Endodermal cell (in vitro differentiated cells): ENCODE data around the gene MTCL1. TPM values are rescaled to one million over a fixed set of nuclear protein-coding genes. Genes with fewer than 3 reads are reported as not detected.

Experiments
- DNase-seq: peaks from one replicate; pipeline ENCODE4 v3.0.0-alpha.2; 2017
- H3K27ac ChIP-seq: 2 replicates; pipeline ENCODE4 v1.5.1; 2013; ENCODE audit warnings: mild to moderate bottlenecking, low read depth, low read length, moderate library complexity
- H3K27me3 ChIP-seq: 2 replicates; pipeline ENCODE4 v1.6.1; 2013; ENCODE audit warnings: mild to moderate bottlenecking, low read length, moderate library complexity; ENCODE audit not compliant: insufficient read depth, control insufficient read depth, poor library complexity, severe bottlenecking
- H3K36me3 ChIP-seq: 2 replicates; pipeline ENCODE4 v1.7.0; 2013; ENCODE audit warnings: mild to moderate bottlenecking, low read length, moderate library complexity; ENCODE audit not compliant: control insufficient read depth, insufficient read depth
- H3K4me1 ChIP-seq: one replicate; pipeline ENCODE4 v1.7.0; 2013; ENCODE audit warnings: low read length; ENCODE audit not compliant: control insufficient read depth, insufficient read depth
- H3K4me3 ChIP-seq: 2 replicates; pipeline ENCODE4 v1.5.1; 2013; ENCODE audit warnings: mild to moderate bottlenecking, low read length, moderate library complexity
- H3K9ac ChIP-seq: 2 replicates; pipeline ENCODE4 v1.6.1; 2013; ENCODE audit warnings: mild to moderate bottlenecking, low read length, moderate library complexity; ENCODE audit not compliant: poor library complexity, severe bottlenecking; ENCODE audit errors: extremely low read depth
- H3K9me3 ChIP-seq: 2 replicates; pipeline ENCODE4 v1.6.1; 2013; ENCODE audit warnings: mild to moderate bottlenecking, low read length, moderate library complexity; ENCODE audit not compliant: control insufficient read depth
- H3K27ac Mint-ChIP-seq: 2 replicates; pipeline ENCODE4 v1.8.0; 2020; ENCODE audit warnings: mixed read lengths
- H3K27me3 Mint-ChIP-seq: 2 replicates; pipeline ENCODE4 v1.8.0; 2021; ENCODE audit warnings: mild to moderate bottlenecking, mixed read lengths; ENCODE audit not compliant: insufficient read depth
- H3K36me3 Mint-ChIP-seq: 2 replicates; pipeline ENCODE4 v1.8.0; 2020; ENCODE audit warnings: low read depth, mixed read lengths
- H3K4me1 Mint-ChIP-seq: 2 replicates; pipeline ENCODE4 v1.8.0; 2020; ENCODE audit warnings: mixed read lengths
- H3K4me3 Mint-ChIP-seq: 2 replicates; pipeline ENCODE4 v1.8.0; 2020; ENCODE audit warnings: mild to moderate bottlenecking, moderate library complexity, mixed read lengths
- H3K9me3 Mint-ChIP-seq: 2 replicates; pipeline ENCODE4 v1.8.0; 2020; ENCODE audit warnings: mild to moderate bottlenecking, mixed read lengths
- WGBS, 2 experiments: methylation state at CpG; one replicate each; pipeline versions ENCODE4 v1.1.5 to v1.1.7; 2013; ENCODE audit warnings: missing lambda C conversion rate in 2 of 2, mixed read lengths in 1 of 2; ENCODE audit not compliant: insufficient coverage in 1 of 2, insufficient read length in 1 of 2; 5-methylcytosine and 5-hydroxymethylcytosine counted together
- total RNA-seq, 2 donors: library from RNA; stranded (reverse); fragmentation: NEBNext Ultra II Directional in 1 of 2; extraction: Animal tissue kit (Norgen Biotek cat#: 25700) in 1 of 2; gene quantifications; 2 replicates in 1 of 2; 3 replicates in 1 of 2; pipeline ENCODE4 v1.2.1, GENCODE V29; 2021
- TF ChIP-seq, protein P1 (sequence below): fragments of 200-600 bp; sonication (generic); conservative IDR thresholded peaks from 2 replicates; pipeline ENCODE4 v1.5.0; 2021; ENCODE audit warnings: antibody characterized with exemption, mild to moderate bottlenecking

The MTCL1 gene
- total RNA-seq, 2 donors from 2014 or later, result 15.0 to 26.0 TPM

DNA sequence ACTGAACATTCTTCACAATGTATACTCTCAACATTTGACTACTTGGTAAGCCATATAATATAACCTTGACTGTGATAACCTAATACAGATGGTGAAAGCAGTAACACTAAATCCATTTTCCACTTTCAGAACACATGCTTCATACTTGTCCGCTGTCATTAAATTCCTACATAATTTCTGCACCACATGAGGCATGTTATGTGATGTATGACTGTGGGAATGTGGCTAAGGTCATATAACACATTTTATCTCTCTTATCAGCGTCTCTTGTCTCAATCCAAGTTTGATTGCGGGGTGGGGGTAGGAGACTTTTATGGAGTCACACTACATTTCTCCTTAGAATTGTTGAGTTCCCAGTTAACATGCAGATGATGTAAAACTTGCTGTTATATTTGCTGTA lies 110.9 kb downstream of the MTCL1 start:
- no peak overlapping the region for H3K9ac ChIP-seq
- DNase-seq, result no peak
- H3K27me3 ChIP-seq, result no peaks in the 10 kb centered on the region
- peaks cover 22% of the 10 kb centered on the region for H3K4me1 Mint-ChIP-seq
- no peak overlapping the region for H3K4me3 Mint-ChIP-seq
- H3K27me3 Mint-ChIP-seq, result no peaks in the 10 kb centered on the region
- no peaks in the 10 kb centered on the region for H3K36me3 ChIP-seq
- peaks cover 10% of the 10 kb centered on the region for H3K36me3 Mint-ChIP-seq
- H3K9me3 ChIP-seq, result no peaks in the 10 kb centered on the region
- 93 to 100% methylated on average over 1 to 2 of the region's 3 CpGs for WGBS, 2 experiments
- peaks cover 9% of the 10 kb centered on the region for H3K4me1 ChIP-seq
- no peaks in the 10 kb centered on the region for H3K9me3 Mint-ChIP-seq
- no peak overlapping the region for H3K4me3 ChIP-seq
- TF ChIP-seq, protein P1, sequence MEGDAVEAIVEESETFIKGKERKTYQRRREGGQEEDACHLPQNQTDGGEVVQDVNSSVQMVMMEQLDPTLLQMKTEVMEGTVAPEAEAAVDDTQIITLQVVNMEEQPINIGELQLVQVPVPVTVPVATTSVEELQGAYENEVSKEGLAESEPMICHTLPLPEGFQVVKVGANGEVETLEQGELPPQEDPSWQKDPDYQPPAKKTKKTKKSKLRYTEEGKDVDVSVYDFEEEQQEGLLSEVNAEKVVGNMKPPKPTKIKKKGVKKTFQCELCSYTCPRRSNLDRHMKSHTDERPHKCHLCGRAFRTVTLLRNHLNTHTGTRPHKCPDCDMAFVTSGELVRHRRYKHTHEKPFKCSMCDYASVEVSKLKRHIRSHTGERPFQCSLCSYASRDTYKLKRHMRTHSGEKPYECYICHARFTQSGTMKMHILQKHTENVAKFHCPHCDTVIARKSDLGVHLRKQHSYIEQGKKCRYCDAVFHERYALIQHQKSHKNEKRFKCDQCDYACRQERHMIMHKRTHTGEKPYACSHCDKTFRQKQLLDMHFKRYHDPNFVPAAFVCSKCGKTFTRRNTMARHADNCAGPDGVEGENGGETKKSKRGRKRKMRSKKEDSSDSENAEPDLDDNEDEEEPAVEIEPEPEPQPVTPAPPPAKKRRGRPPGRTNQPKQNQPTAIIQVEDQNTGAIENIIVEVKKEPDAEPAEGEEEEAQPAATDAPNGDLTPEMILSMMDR, result no peak
- no peak overlapping the region for H3K27ac ChIP-seq
- no peak overlapping the region for H3K27ac Mint-ChIP-seq

DNA sequence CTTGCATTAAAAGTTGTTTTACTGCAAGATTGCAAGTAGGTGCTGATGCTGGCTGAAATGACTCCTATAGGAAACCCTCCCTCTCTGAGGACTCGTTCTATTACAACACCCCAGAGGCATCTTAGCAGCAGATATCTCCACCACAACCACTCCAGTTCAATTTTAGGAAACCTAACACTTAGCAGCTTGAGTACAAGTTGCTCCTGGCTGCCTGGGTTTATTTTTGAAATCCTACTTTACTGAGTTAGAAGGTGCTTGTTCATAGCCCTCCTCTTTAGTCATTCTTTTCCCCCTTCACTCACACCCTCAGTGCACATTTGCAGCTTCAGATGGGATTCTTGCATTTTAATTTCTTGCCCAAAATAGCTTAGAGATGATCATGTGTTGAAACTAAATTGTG lies 111.5 kb downstream of the MTCL1 start:
- TF ChIP-seq, protein P1, result no peak
- no peaks in the 10 kb centered on the region for H3K27me3 ChIP-seq
- H3K9me3 ChIP-seq, result no peaks in the 10 kb centered on the region
- no peak overlapping the region for H3K4me3 ChIP-seq
- Mint-ChIP-seq H3K27ac (no peak overlapping the region), H3K36me3 (peaks cover 10% of the 10 kb centered on the region), H3K9me3 (no peaks in the 10 kb centered on the region), H3K4me1 (peaks cover 22% of the 10 kb centered on the region), H3K4me3 (no peak overlapping the region), H3K27me3 (no peaks in the 10 kb centered on the region)
- no peak overlapping the region for H3K9ac ChIP-seq
- H3K27ac ChIP-seq, result no peak overlapping the region
- H3K4me1 ChIP-seq, result peaks cover 9% of the 10 kb centered on the region
- WGBS, 2 experiments, result 82% methylated on average over 1 of the region's 1 CpG; no CpG with 5 or more reads in 1 of the 2 experiments
- DNase-seq, result no peak
- no peaks in the 10 kb centered on the region for H3K36me3 ChIP-seq

DNA sequence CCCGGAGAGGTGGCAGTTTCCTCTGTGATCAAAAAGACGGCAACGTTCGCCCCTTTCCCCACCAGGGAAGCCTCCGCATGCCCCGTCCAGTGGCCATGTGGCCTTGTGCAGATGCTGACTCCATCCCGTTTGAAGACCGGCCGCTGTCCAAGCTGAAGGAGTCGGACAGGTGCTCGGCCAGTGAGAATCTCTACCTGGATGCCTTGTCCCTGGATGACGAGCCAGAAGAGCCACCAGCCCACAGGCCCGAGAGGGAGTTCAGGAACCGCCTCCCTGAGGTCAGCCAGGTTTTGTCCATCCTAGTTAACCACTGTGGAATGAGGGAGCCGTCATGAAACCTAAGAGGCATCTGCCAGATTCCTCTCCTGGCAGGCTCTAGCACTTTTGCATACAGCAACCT lies 113.6 kb downstream of the MTCL1 start:
- no peak overlapping the region for H3K27ac ChIP-seq
- H3K9ac ChIP-seq, result no peak overlapping the region
- no peaks in the 10 kb centered on the region for H3K36me3 ChIP-seq
- WGBS, 2 experiments, result 94% methylated on average over 11 to 15 of the region's 15 CpGs
- H3K27me3 ChIP-seq, result no peaks in the 10 kb centered on the region
- H3K4me3 ChIP-seq, result no peak overlapping the region
- Mint-ChIP-seq H3K4me1 (peaks cover 9% of the 10 kb centered on the region), H3K4me3 (no peak overlapping the region), H3K27me3 (no peaks in the 10 kb centered on the region), H3K9me3 (no peaks in the 10 kb centered on the region), H3K27ac (no peak overlapping the region), H3K36me3 (peaks cover 12% of the 10 kb centered on the region)
- H3K4me1 ChIP-seq, result peaks cover 4% of the 10 kb centered on the region
- DNase-seq, result no peak
- no peaks in the 10 kb centered on the region for H3K9me3 ChIP-seq
- TF ChIP-seq, protein P1, result no peak
